H1 (cell line): ENCODE measurements around the gene MYL9. TPM values are rescaled to one million over a fixed set of nuclear protein-coding genes. Genes with fewer than 3 reads are reported as not detected.

Experiments used
- BRCA1 ChIP-seq: IDR thresholded peaks from 2 replicates; pipeline ENCODE4 v1.6.1; 2012; ENCODE audit warnings: low read depth, low read length, improper control_type of control experiment
- CHD7 ChIP-seq: fragments of 300-600 bp; sonication (generic); IDR thresholded peaks from 2 replicates; pipeline ENCODE4 v1.7.1; 2012; ENCODE audit warnings: low read length, moderate library complexity, mild to moderate bottlenecking, inconsistent platforms; ENCODE audit not compliant: insufficient replicate concordance
- CTCF ChIP-seq, 3 experiments: IDR thresholded peaks; 1 replicate in 2 of 3; 2 replicates in 1 of 3; pipeline versions ENCODE4 v1.5.1 to v1.6.1; 2011; ENCODE audit warnings: low read length in 3 of 3, mild to moderate bottlenecking in 3 of 3, inconsistent platforms in 2 of 3, low read depth in 1 of 3, moderate library complexity in 1 of 3; ENCODE audit not compliant: insufficient read depth in 1 of 3; ENCODE audit errors: control extremely low read depth in 1 of 3
- POU5F1 ChIP-seq: IDR thresholded peaks from 2 replicates; pipeline ENCODE4 v1.6.1; 2011; ENCODE audit warnings: low read depth, mild to moderate bottlenecking, low read length, moderate library complexity
- RBBP5 ChIP-seq: IDR thresholded peaks from 2 replicates; pipeline ENCODE4 v1.7.1; 2012; ENCODE audit warnings: low read depth, mild to moderate bottlenecking, inconsistent platforms, low read length, moderate library complexity, borderline replicate concordance
- polyA plus RNA-seq, 7 experiments: library from polyadenylated mRNA; depleted of rRNA in 3 of 7; stranded (reverse) in 5 of 7; unstranded in 2 of 7; fragments of >200 nt in 5 of 7; fragments of 200-250 nt in 2 of 7; gene quantifications; 1 replicate in 5 of 7; 2 replicates in 1 of 7; 4 replicates in 1 of 7; pipeline versions ENCODE4 v1.2.1 to v1.2.3, GENCODE V29; 2011 to 2013; ENCODE audit warnings: missing spikeins in 2 of 7, mixed read lengths in 2 of 7
- total RNA-seq: library from RNA; stranded (reverse); fragmentation: NEBNext Ultra II Directional; extraction: Animal tissue kit (Norgen Biotek cat#: 25700); gene quantifications from 2 replicates; pipeline ENCODE4 v1.2.1, GENCODE V29; 2021

MYL9 gene
- total and polyA plus RNA-seq, 2 of the 8 experiments (the other 6 are each of a cell fraction or from before 2014, with no cell fraction given), result 26.8 to 193 TPM

- TF ChIP-seq CHD7 (no peak), POU5F1 (peak; percentile 92), BRCA1 (no peak), RBBP5 (peak; percentile 69; the same call in 1 of the 2 replicates), CTCF (IDR thresholded peaks at IDR 0.05; ENCODE audit: control extremely low read depth in 1 of 3, insufficient read depth in 1 of 3, low read depth in 1 of 3, low read length in 3 of 3) (peak in 1 of 3 experiments; percentile 10; a peak in 1 of 4 replicates)
Measured at GRCh38 chr20:36571564-36572504, 30.5 kb downstream of the MYL9 start (continued).
